ENCODE measurements around the gene CCND3. TPM values are rescaled to one million over a fixed set of nuclear protein-coding genes. Genes with fewer than 3 reads are reported as not detected.

The CCND3 gene
- total and polyA plus RNA-seq, 10 of the 15 experiments (the other 5 are each of a cell fraction or from before 2014, with no cell fraction given) = 6.0 to 86.4 (median 31.5) TPM

- TF ChIP-seq HDAC2 (IDR thresholded peaks at IDR 0.05) (no peak), PRDM15 (CRISPR knock-in tag; IDR thresholded peaks at IDR 0.05) (no peak), MAX (IDR thresholded peaks at IDR 0.05; ENCODE audit: low read depth, low read length) (no peak), ZNF207 (IDR thresholded peaks at IDR 0.05; ENCODE audit: borderline replicate concordance) (no peak), IRF3 (IDR thresholded peaks at IDR 0.05) (no peak), PAX8 (IDR thresholded peaks at IDR 0.05) (no peak), MYB (IDR thresholded peaks at IDR 0.05; ENCODE audit: borderline replicate concordance, low read depth, low read length) (no peak), EP300 (IDR thresholded peaks at IDR 0.05; ENCODE audit: borderline replicate concordance in 1 of 2, control insufficient read depth in 1 of 2, low read depth in 2 of 2, low read length in 2 of 2) (no peak), SREBF1 (IDR thresholded peaks at IDR 0.05; ENCODE audit: low read length) (no peak), CEBPZ (IDR thresholded peaks at IDR 0.05; ENCODE audit: low read depth, low read length) (no peak), MTA3 (IDR thresholded peaks at IDR 0.05; ENCODE audit: borderline replicate concordance, low read length) (no peak), USF2 (IDR thresholded peaks at IDR 0.05; ENCODE audit: borderline replicate concordance, low read depth, low read length) (no peak), SUPT20H (IDR thresholded peaks at IDR 0.05; ENCODE audit: borderline replicate concordance, control insufficient read depth, low read depth, low read length) (no peak)
- no peak for ATAC-seq
- FAIRE-seq = no peak
- 86% methylated on average over 6 of the region's 6 CpGs for WGBS (ENCODE audit: insufficient coverage, insufficient replicate concordance, low lambda C conversion rate, missing lambda C conversion rate)
- Histone ChIP-seq H3K27ac (ENCODE audit: control insufficient read depth, insufficient read depth) (no peak overlapping the region), H3K9ac (ENCODE audit: control insufficient read depth, insufficient read depth, low read length) (no peak overlapping the region), H3K9me3 (replicated peaks; ENCODE audit: control insufficient read depth, insufficient read depth, low read length) (no peaks in the 10 kb centered on the region), H3K79me2 (ENCODE audit: control insufficient read depth, insufficient read depth, low read length) (peaks cover 8% of the 10 kb centered on the region), H2AFZ (ENCODE audit: control insufficient read depth, low read depth, low read length) (no peak overlapping the region), H4K20me1 (ENCODE audit: control insufficient read depth, insufficient read depth) (0 out of 2 replicates have a peak, but pooled peaks cover under 1% of the 10 kb centered on the region), H3K4me1 (ENCODE audit: control insufficient read depth, insufficient read depth, low read length) (peaks cover 4% of the 10 kb centered on the region; the same call in 1 of the 2 replicates), H3K36me3 (ENCODE audit: control insufficient read depth in 2 of 2, insufficient read depth in 2 of 2, low read length in 1 of 2) (peaks cover 33 to 50% of the 10 kb centered on the region in 2 experiments), H3K4me3 (no peak overlapping the region), H3K27me3 (replicated peaks in 1 of 2; ENCODE audit: control insufficient read depth in 2 of 2, insufficient read depth in 2 of 2, low read length in 1 of 2) (no peaks in the 10 kb centered on the region), H3K4me2 (ENCODE audit: control insufficient read depth, insufficient read depth) (no peak overlapping the region)
- in situ Hi-C loops (cut with MboI) = loop anchor here (10.0 kb wide), 1 partner anchor 115 kb away; no protein-coding TSS in a partner anchor
- ChIA-PET CTCF (interaction anchor here (1.8 to 13.2 kb wide), 2 partner anchors 6 to 83 kb away, joined by 5 to 137 read pairs; partner anchors contain the start of genes BYSL and MED20), SMC1A (ENCODE audit: uncharacterized antibody, unreplicated experiment) (interaction anchor here (1.2 kb wide), 1 partner anchor 8 kb away, joined by 5 read pairs; no protein-coding TSS in a partner anchor), RAD21 (ENCODE audit: unreplicated experiment) (interaction anchor here (1.2 to 2.0 kb wide), 2 partner anchors 9 to 110 kb away, joined by 3 to 7 read pairs; partner anchors contain the start of genes BYSL and MED20), POLR2A (interaction anchor here (1.4 kb wide), 1 partner anchor 8 kb away, joined by 4 read pairs; the partner anchor contains the start of genes BYSL and MED20)
- BruUV-seq (replicated peaks) = no TSS peak
- DNase-seq (ENCODE audit: low read depth, low spot score) = no peak
- intact Hi-C loops (cut with micrococcal nuclease; ENCODE audit: unreplicated experiment) = no loop called here
Observed at GRCh38 chr6:41929924-41930323, 11.7 kb downstream of the CCND3 start.

Data from GM12878 (cell line).